BLaER1 treated with 17β-estradiol and CSF1 and Interleukin-3, amounts not matched to agents 10 nM and 100 nM (cell line): ENCODE measurements around the gene ZNF469.

Experiments used
- H3K27ac ChIP-seq, 11 experiments: shearing (Covaris generic); formaldehyde crosslinking; 2 replicates each; pipeline ENCODE4 v1.8.1; 2022
- H3K27me3 ChIP-seq, 11 experiments: shearing (Covaris generic); formaldehyde crosslinking; 2 replicates each; pipeline ENCODE4 v1.8.1; 2022
- H3K36me3 ChIP-seq, 11 experiments: shearing (Covaris generic); formaldehyde crosslinking; 2 replicates each; pipeline ENCODE4 v1.8.1; 2022
- H3K4me1 ChIP-seq, 10 experiments: shearing (Covaris generic); formaldehyde crosslinking; 2 replicates each; pipeline ENCODE4 v1.8.1; 2022
- H3K4me2 ChIP-seq, 11 experiments: shearing (Covaris generic); formaldehyde crosslinking; 2 replicates each; pipeline ENCODE4 v1.8.1; 2022
- H3K4me3 ChIP-seq, 10 experiments: shearing (Covaris generic); formaldehyde crosslinking; 2 replicates each; pipeline ENCODE4 v1.8.1; 2022
- H3K9ac ChIP-seq, 11 experiments: shearing (Covaris generic); formaldehyde crosslinking; 2 replicates each; pipeline ENCODE4 v1.8.1; 2022
- H3K9me3 ChIP-seq, 11 experiments: shearing (Covaris generic); formaldehyde crosslinking; replicated peaks in 1 of 11; 2 replicates each; pipeline ENCODE4 v1.8.1; 2022
- H4K20me1 ChIP-seq, 11 experiments: shearing (Covaris generic); formaldehyde crosslinking; 2 replicates each; pipeline ENCODE4 v1.8.1; 2022
- Cebpa-rat ChIP-seq, 11 experiments: shearing (Covaris generic); IDR thresholded peaks; 2 replicates each; pipeline ENCODE4 v1.8.1; 2022

The ZNF469 gene

DNA sequence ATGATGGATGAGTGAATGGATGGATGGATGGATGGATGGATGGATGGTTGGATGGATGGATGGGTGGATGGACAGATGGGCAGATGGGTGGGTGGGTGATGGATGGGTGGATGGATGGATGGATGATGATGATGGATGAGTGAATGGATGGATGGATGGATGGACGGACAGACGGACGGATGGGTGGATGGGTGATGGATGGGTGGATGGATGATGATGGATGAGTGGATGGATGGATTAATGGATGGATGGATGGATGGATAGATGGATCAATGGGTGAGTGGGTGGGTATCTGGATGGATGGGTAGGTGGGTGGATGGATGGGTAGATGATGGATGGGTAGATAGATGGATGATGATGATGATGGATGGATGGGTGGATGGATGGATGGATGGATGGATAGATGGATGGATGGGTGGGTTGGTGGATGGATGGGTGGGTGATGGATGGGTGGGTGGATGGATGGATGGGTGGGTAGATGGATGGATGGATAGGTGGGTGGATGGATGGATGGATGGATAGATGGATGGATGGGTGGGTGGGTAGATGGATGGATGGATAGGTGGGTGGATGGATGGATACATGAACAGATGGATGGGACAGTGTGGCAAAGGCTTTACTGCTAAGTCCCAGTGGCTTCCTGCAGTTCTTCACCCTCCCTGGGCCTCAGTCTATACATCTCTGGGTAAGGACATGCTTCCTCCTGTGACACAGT, 40.1 kb downstream of the ZNF469 start:
- Histone ChIP-seq H3K36me3 (peaks cover 0 to 16% (median 0%) of the 10 kb centered on the region in 11 experiments; a peak in 3 of 22 replicates), H3K4me3 (no peak overlapping the region), H3K4me1 (peaks cover 6 to 41% (median 16%) of the 10 kb centered on the region in 10 experiments; a peak in 15 of 20 replicates), H3K9ac (no peak overlapping the region), H3K4me2 (peak overlapping the region in 1 of 11 experiments; percentile 87; a peak in 3 of 22 replicates), H3K27me3 (peaks cover 5 to 45% (median 31%) of the 10 kb centered on the region in 11 experiments; a peak in 19 of 22 replicates), H3K27ac (no peak overlapping the region), H4K20me1 (peaks cover 23 to 52% (median 40%) of the 10 kb centered on the region in 11 experiments; a peak in 20 of 22 replicates), H3K9me3 (no peaks in the 10 kb centered on the region)
- TF ChIP-seq Cebpa-rat (IDR thresholded peaks at IDR 0.05) = no peak

DNA sequence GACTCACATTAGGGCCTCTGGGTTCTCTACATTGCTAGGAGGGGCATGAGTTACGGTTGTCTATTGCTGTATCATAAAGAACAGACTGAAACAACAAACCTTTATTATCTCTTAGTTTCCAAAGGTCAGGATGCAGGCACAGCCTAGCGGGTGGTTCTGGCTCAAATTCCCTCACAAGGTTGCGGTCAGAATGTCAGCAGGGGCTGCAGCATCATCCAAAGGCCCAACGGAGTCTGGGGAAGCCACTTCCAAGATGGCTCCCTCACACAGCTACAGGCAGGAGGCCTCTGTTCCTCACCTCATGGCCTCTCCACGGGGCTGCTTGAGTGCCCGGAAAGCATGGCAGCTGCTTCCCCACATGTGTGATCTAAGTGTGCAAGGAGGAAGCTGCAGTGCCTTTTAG, 40.7 kb downstream of the ZNF469 start:
- no peak for TF ChIP-seq Cebpa-rat (IDR thresholded peaks at IDR 0.05)
- peaks cover 12 to 46% (median 21%) of the 10 kb centered on the region in 10 experiments for H3K4me1 ChIP-seq
- H3K4me2 ChIP-seq = peak overlapping the region in 3 of 11 experiments; percentile 20 to 87 (median 56); a peak in 4 of 22 replicates
- H3K36me3 ChIP-seq = peaks cover 0 to 16% (median 0%) of the 10 kb centered on the region in 11 experiments; a peak in 3 of 22 replicates
- H3K9me3 ChIP-seq = no peaks in the 10 kb centered on the region
- H3K4me3 ChIP-seq = no peak overlapping the region
- H4K20me1 ChIP-seq = peaks cover 24 to 58% (median 45%) of the 10 kb centered on the region in 11 experiments; a peak in 20 of 22 replicates
- H3K27me3 ChIP-seq = peaks cover 5 to 49% (median 33%) of the 10 kb centered on the region in 11 experiments; a peak in 19 of 22 replicates
- no peak overlapping the region for H3K27ac ChIP-seq
- no peak overlapping the region for H3K9ac ChIP-seq

DNA sequence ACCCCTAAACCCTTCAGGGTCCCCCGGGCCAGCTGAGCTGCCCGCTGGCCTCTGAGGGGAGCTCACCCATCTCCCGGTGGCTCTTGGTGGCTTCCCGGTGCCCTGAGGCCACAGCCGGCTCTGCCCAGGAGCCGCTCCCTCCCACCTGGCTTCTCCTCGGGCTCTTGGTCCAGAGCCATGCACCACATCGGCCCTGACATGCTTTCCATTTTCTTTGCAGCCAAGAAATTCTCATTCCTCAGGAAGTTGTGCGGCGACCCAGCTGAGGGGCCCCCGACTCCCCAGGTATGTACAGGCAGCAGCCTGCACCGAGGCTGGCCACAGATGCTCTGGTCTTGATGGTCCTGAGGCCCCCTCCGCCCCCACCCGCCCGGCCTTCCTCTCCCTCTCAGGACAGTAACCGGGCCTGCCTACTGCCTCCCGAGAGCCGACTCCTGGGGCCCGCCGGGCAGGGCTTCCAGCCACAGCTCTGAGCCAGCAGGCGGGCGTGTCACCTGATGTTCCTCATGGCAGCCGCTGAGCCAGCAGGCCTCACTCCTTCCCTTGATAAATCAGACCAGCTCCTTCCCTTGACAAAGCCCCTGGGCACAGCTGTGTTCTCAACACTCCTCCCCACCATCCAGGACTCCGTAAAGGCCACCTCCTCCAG, 42.0 kb downstream of the ZNF469 start:
- TF ChIP-seq Cebpa-rat (IDR thresholded peaks at IDR 0.05) = no peak
- H3K9me3 ChIP-seq = no peaks in the 10 kb centered on the region
- peaks cover 0 to 16% (median 0%) of the 10 kb centered on the region in 11 experiments; a peak in 3 of 22 replicates for H3K36me3 ChIP-seq
- H3K9ac ChIP-seq = peak overlapping the region in 4 of 11 experiments; percentile 7 to 29 (median 24); a peak in 3 of 22 replicates
- peaks cover 24 to 57% (median 34%) of the 10 kb centered on the region in 10 experiments for H3K4me1 ChIP-seq
- H3K27ac ChIP-seq = no peak overlapping the region
- H3K4me2 ChIP-seq = peak overlapping the region in 9 of 11 experiments; percentile 10 to 87 (median 32); a peak in 12 of 22 replicates
- H4K20me1 ChIP-seq = peaks cover 29 to 70% (median 51%) of the 10 kb centered on the region in 11 experiments; a peak in 20 of 22 replicates
- H3K27me3 ChIP-seq = peaks cover 5 to 57% (median 34%) of the 10 kb centered on the region in 11 experiments; a peak in 19 of 22 replicates
- no peak overlapping the region for H3K4me3 ChIP-seq

- Histone ChIP-seq H3K9ac (0 out of 22 replicates have a peak overlapping the region, but pooled peaks of 2 of the 11 experiments have one; percentile 3 to 31), H3K27ac (no peak overlapping the region), H3K27me3 (peaks cover 5 to 57% (median 36%) of the 10 kb centered on the region in 11 experiments; a peak in 19 of 22 replicates), H4K20me1 (peaks cover 29 to 70% (median 51%) of the 10 kb centered on the region in 11 experiments; a peak in 20 of 22 replicates), H3K36me3 (peaks cover 0 to 16% (median 0%) of the 10 kb centered on the region in 11 experiments; a peak in 3 of 22 replicates), H3K4me1 (peaks cover 36 to 59% (median 47%) of the 10 kb centered on the region in 10 experiments), H3K4me3 (no peak overlapping the region), H3K9me3 (no peaks in the 10 kb centered on the region), H3K4me2 (peak overlapping the region in 4 of 11 experiments; percentile 9 to 87 (median 44); a peak in 5 of 22 replicates)
- TF ChIP-seq Cebpa-rat (IDR thresholded peaks at IDR 0.05) = no peak
Measured at GRCh38 chr16:88426018-88426417, 43.3 kb downstream of the ZNF469 start.

DNA sequence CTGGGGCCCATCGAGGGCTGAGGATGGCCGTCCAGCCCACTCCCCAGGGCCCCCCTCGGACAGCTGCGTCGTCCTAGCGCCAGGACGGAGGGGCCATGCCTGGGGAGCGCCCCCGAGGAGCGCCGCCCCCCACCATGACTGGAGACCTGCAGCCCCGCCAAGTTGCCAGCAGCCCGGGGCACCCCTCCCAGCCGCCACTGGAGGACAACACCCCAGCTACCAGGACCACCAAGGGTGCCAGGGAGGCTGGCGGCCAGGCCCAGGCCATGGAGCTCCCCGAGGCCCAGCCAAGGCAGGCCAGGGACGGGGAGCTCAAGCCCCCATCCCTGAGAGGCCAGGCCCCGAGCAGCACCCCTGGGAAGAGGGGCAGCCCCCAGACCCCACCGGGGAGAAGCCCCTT, 44.6 kb downstream of the ZNF469 start:
- peaks cover 5 to 70% (median 50%) of the 10 kb centered on the region in 11 experiments; a peak in 19 of 22 replicates for H3K27me3 ChIP-seq
- peaks cover 29 to 75% (median 61%) of the 10 kb centered on the region in 11 experiments; a peak in 20 of 22 replicates for H4K20me1 ChIP-seq
- H3K27ac ChIP-seq = no peak overlapping the region
- peak overlapping the region in 2 of 10 experiments; percentile 78 to 86; a peak in 1 of 20 replicates for H3K4me3 ChIP-seq
- peak overlapping the region in 9 of 11 experiments; percentile 80 to 100 (median 98); a peak in 15 of 22 replicates for H3K4me2 ChIP-seq
- no peak for TF ChIP-seq Cebpa-rat (IDR thresholded peaks at IDR 0.05)
- H3K9ac ChIP-seq = peak overlapping the region in 5 of 11 experiments; percentile 23 to 98 (median 43); a peak in 6 of 22 replicates
- H3K36me3 ChIP-seq = peaks cover 0 to 16% (median 0%) of the 10 kb centered on the region in 11 experiments; a peak in 3 of 22 replicates
- H3K4me1 ChIP-seq = peaks cover 50 to 73% (median 60%) of the 10 kb centered on the region in 10 experiments
- H3K9me3 ChIP-seq = no peaks in the 10 kb centered on the region

GRCh38 chr16:88428156-88428555, 45.4 kb downstream of the ZNF469 start:
- H3K4me2 ChIP-seq = peak overlapping the region; percentile 80 to 100 (median 98)
- peaks cover 5 to 69% (median 51%) of the 10 kb centered on the region in 11 experiments; a peak in 19 of 22 replicates for H3K27me3 ChIP-seq
- peak overlapping the region in 8 of 10 experiments; percentile 72 to 88 (median 81); a peak in 15 of 20 replicates for H3K4me3 ChIP-seq
- H4K20me1 ChIP-seq = peaks cover 29 to 82% (median 69%) of the 10 kb centered on the region in 11 experiments; a peak in 20 of 22 replicates
- no peaks in the 10 kb centered on the region for H3K9me3 ChIP-seq
- TF ChIP-seq Cebpa-rat (IDR thresholded peaks at IDR 0.05) = no peak
- peak overlapping the region in 10 of 11 experiments; percentile 84 to 98 (median 91); a peak in 15 of 22 replicates for H3K9ac ChIP-seq
- H3K36me3 ChIP-seq = peaks cover 0 to 16% (median 0%) of the 10 kb centered on the region in 11 experiments; a peak in 3 of 22 replicates
- H3K27ac ChIP-seq = peak overlapping the region in 2 of 11 experiments; percentile 25 to 95; a peak in 4 of 22 replicates
- peaks cover 58 to 80% (median 68%) of the 10 kb centered on the region in 10 experiments for H3K4me1 ChIP-seq

DNA sequence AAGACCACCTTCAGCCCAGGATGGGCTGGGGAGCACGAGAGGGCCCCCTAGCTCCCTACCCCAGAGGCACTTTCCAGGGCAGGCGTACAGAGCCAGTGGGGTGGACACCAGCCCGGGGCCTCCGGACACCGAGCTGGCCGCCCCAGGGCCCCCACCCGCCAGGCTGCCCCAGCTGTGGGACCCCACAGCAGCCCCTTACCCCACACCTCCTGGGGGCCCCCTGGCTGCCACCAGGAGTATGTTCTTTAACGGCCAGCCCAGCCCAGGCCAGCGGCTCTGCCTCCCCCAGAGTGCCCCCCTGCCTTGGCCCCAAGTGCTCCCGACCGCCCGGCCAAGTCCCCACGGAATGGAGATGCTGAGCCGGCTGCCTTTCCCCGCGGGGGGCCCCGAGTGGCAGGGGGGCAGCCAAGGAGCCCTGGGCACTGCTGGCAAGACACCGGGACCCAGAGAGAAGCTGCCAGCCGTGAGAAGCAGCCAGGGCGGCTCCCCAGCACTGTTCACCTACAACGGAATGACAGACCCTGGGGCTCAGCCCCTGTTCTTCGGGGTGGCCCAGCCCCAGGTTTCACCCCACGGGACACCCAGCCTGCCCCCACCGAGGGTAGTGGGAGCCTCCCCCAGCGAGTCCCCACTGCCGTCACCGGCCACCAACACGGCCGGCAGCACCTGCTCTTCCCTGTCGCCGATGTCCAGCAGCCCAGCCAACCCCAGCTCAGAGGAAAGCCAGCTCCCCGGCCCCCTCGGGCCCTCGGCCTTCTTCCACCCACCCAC, 46.0 kb downstream of the ZNF469 start:
- peaks cover 5 to 63% (median 45%) of the 10 kb centered on the region in 11 experiments; a peak in 19 of 22 replicates for H3K27me3 ChIP-seq
- peaks cover 29 to 82% (median 75%) of the 10 kb centered on the region in 11 experiments; a peak in 20 of 22 replicates for H4K20me1 ChIP-seq
- peak overlapping the region; percentile 80 to 100 (median 98) for H3K4me2 ChIP-seq
- H3K4me3 ChIP-seq = peak overlapping the region; percentile 67 to 88 (median 79); a peak in 18 of 20 replicates
- no peak for TF ChIP-seq Cebpa-rat (IDR thresholded peaks at IDR 0.05)
- H3K27ac ChIP-seq = peak overlapping the region in 3 of 11 experiments; percentile 14 to 95 (median 25); a peak in 5 of 22 replicates
- no peaks in the 10 kb centered on the region for H3K9me3 ChIP-seq
- H3K9ac ChIP-seq = peak overlapping the region; percentile 78 to 98 (median 90); a peak in 19 of 22 replicates
- peaks cover 61 to 80% (median 71%) of the 10 kb centered on the region in 10 experiments for H3K4me1 ChIP-seq
- peaks cover 0 to 16% (median 0%) of the 10 kb centered on the region in 11 experiments; a peak in 3 of 22 replicates for H3K36me3 ChIP-seq
